ENCODE results near the gene SBF2.

Gene SBF2

GRCh38 chr11:10328314-10329098 is 34.5 kb upstream of the SBF2 start:
- TF ChIP-seq ZFX (IDR thresholded peaks at IDR 0.05), result no peak
- TF ChIP-seq CTCF (conservative IDR thresholded peaks at IDR 0.05), result no peak
- H3K27ac ChIP-seq, result no peak overlapping the region

- H3K27ac ChIP-seq, result peak overlapping the region; percentile 45; the same call in 1 of the 2 replicates
- TF ChIP-seq CTCF (conservative IDR thresholded peaks at IDR 0.05) (no peak), ZFX (IDR thresholded peaks at IDR 0.05) (no peak)
These were observed 33.2 kb upstream of the SBF2 start for GRCh38 chr11:10327254-10327653.

GRCh38 chr11:10326012-10326964 is 32.3 kb upstream of the SBF2 start:
- H3K27ac ChIP-seq, result peak overlapping the region; percentile 45
- no peak for TF ChIP-seq ZFX (IDR thresholded peaks at IDR 0.05)
- no peak for TF ChIP-seq CTCF (conservative IDR thresholded peaks at IDR 0.05)

- H3K27ac ChIP-seq, result peak overlapping the region; percentile 45; the same call in 1 of the 2 replicates
- TF ChIP-seq CTCF (conservative IDR thresholded peaks at IDR 0.05) (no peak), ZFX (IDR thresholded peaks at IDR 0.05) (no peak)
These were observed 31.4 kb upstream of the SBF2 start for GRCh38 chr11:10325277-10326011.

GRCh38 chr11:10324474-10324873 is 30.5 kb upstream of the SBF2 start:
- TF ChIP-seq CTCF (conservative IDR thresholded peaks at IDR 0.05) (no peak), ZFX (IDR thresholded peaks at IDR 0.05) (no peak)
- no peak overlapping the region for H3K27ac ChIP-seq

GRCh38 chr11:10323793-10324170 is 29.8 kb upstream of the SBF2 start:
- no peak overlapping the region for H3K27ac ChIP-seq
- TF ChIP-seq CTCF (conservative IDR thresholded peaks at IDR 0.05) (no peak), ZFX (IDR thresholded peaks at IDR 0.05) (no peak)

All from C4-2B (cell line).